Body of pancreas (tissue), 4 donors: ENCODE measurements around the gene CHSY1.

ENCODE experiments used
- POLR2A ChIP-seq, 3 donors: fragments of 450-650 bp; IDR thresholded peaks; one replicate each; pipeline ENCODE4 v1.6.1; 2016; ENCODE audit warnings: antibody characterized with exemption in 3 of 3, mild to moderate bottlenecking in 2 of 3
- TF ChIP-seq, protein P1 (sequence below), 7 experiments: fragments of 450-650 bp in 4 of 7; fragments of 200-600 bp in 3 of 7; sonication (generic) in 3 of 7; IDR thresholded peaks; one replicate each; pipeline ENCODE4 v1.5.1; 2016 to 2019; ENCODE audit warnings: antibody characterized with exemption in 7 of 7

- TF ChIP-seq, protein P1, sequence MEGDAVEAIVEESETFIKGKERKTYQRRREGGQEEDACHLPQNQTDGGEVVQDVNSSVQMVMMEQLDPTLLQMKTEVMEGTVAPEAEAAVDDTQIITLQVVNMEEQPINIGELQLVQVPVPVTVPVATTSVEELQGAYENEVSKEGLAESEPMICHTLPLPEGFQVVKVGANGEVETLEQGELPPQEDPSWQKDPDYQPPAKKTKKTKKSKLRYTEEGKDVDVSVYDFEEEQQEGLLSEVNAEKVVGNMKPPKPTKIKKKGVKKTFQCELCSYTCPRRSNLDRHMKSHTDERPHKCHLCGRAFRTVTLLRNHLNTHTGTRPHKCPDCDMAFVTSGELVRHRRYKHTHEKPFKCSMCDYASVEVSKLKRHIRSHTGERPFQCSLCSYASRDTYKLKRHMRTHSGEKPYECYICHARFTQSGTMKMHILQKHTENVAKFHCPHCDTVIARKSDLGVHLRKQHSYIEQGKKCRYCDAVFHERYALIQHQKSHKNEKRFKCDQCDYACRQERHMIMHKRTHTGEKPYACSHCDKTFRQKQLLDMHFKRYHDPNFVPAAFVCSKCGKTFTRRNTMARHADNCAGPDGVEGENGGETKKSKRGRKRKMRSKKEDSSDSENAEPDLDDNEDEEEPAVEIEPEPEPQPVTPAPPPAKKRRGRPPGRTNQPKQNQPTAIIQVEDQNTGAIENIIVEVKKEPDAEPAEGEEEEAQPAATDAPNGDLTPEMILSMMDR (IDR thresholded peaks at IDR 0.05), result no peak
- no peak for TF ChIP-seq POLR2A (IDR thresholded peaks at IDR 0.05)
Measured at GRCh38 chr15:101216100-101216499, 35.7 kb downstream of the CHSY1 start.
